ENCODE results near the gene PPCS. TPM values are rescaled to one million over a fixed set of nuclear protein-coding genes. Genes with fewer than 3 reads are reported as not detected.
A peak's percentile ranks its signal among the peaks of the same experiment; 100 is the strongest.

The PPCS gene
- total and polyA plus RNA-seq, 2 of the 8 experiments (the other 6 are each of a cell fraction or from before 2014, with no cell fraction given), result 24.5 to 35.3 TPM

- Histone ChIP-seq H2BK20ac (ENCODE audit: low read length) (no peak overlapping the region), H3K4me2 (ENCODE audit: insufficient read depth in 1 of 2, low read depth in 2 of 2, low read length in 2 of 2) (no peak overlapping the region), H2AK5ac (ENCODE audit: low read depth, low read length) (no peak overlapping the region), H3K4me1 (replicated peaks in 1 of 4; ENCODE audit: control insufficient read depth in 3 of 4, insufficient read depth in 4 of 4, low read length in 3 of 4) (no peaks in the 10 kb centered on the region), H3K14ac (ENCODE audit: insufficient read length) (peak overlapping the region; percentile 66), H3K27ac (ENCODE audit: low read depth, low read length) (no peak overlapping the region), H2BK5ac (ENCODE audit: low read depth, low read length) (no peak overlapping the region), H3K27me3 (replicated peaks in 1 of 4; ENCODE audit: control insufficient read depth in 3 of 4, extremely low read depth in 1 of 4, insufficient read depth in 3 of 4, low read length in 3 of 4) (no peaks in the 10 kb centered on the region), H3K4me3 (ENCODE audit: extremely low read depth in 1 of 4, insufficient read depth in 2 of 4, low read depth in 3 of 4, low read length in 4 of 4) (no peak overlapping the region), H2BK120ac (replicated peaks; ENCODE audit: low read depth, low read length) (no peak overlapping the region), H3K23ac (ENCODE audit: insufficient read length) (no peak overlapping the region), H4K5ac (ENCODE audit: insufficient read length, low read depth, low read length) (no peak overlapping the region), H3K18ac (ENCODE audit: extremely low read depth, low read length) (no peak overlapping the region), H3K9me3 (ENCODE audit: insufficient read depth in 2 of 2, low read depth in 1 of 2, low read length in 1 of 2) (no peaks in the 10 kb centered on the region; a peak in 1 of 4 replicates), H3K9ac (replicated peaks in 1 of 4; ENCODE audit: extremely low read depth in 1 of 4, low read depth in 3 of 4, low read length in 3 of 4) (no peak overlapping the region), H3K56ac (replicated peaks; ENCODE audit: insufficient read length, low read depth, low read length) (no peak overlapping the region), H3K79me2 (ENCODE audit: control insufficient read depth in 1 of 2, insufficient read depth in 2 of 2, low read length in 2 of 2) (no peaks in the 10 kb centered on the region), H2BK15ac (ENCODE audit: low read length) (no peak overlapping the region), H2BK12ac (ENCODE audit: low read depth, low read length) (no peak overlapping the region), H3K23me2 (ENCODE audit: low read depth, low read length) (no peaks in the 10 kb centered on the region), H4K20me1 (replicated peaks in 1 of 2; ENCODE audit: control insufficient read depth in 1 of 2, insufficient read depth in 2 of 2, low read length in 2 of 2) (no peaks in the 10 kb centered on the region), H3K36me3 (ENCODE audit: control insufficient read depth in 2 of 4, insufficient read depth in 4 of 4, low read length in 3 of 4) (no peaks in the 10 kb centered on the region), H3K79me1 (ENCODE audit: low read depth, low read length) (no peaks in the 10 kb centered on the region), H3K4ac (replicated peaks; ENCODE audit: insufficient read length, low read depth, low read length) (no peak overlapping the region), H2AFZ (ENCODE audit: low read length) (0 out of 2 replicates have a peak overlapping the region, but pooled peaks have one; percentile 16), H4K91ac (replicated peaks; ENCODE audit: insufficient read length, low read length) (no peak overlapping the region), H4K8ac (ENCODE audit: extremely low read depth, insufficient read depth, low read length) (no peak overlapping the region)
- ChIA-PET POLR2A (ENCODE audit: partially characterized antibody) (interaction anchor here (1.6 to 2.6 kb wide), 2 partner anchors 16 to 18 kb away, joined by 3 to 6 read pairs; no protein-coding TSS in a partner anchor), CTCF (ENCODE audit: partially characterized antibody) (interaction anchor here (0.8 kb wide), 1 partner anchor 33 kb away, joined by 3 read pairs; no protein-coding TSS in a partner anchor)
- FAIRE-seq (no peak), DNase-seq (ENCODE audit: low read depth in 1 of 2, low spot score in 2 of 2) (no peak)
- TF ChIP-seq POLR2A (IDR thresholded peaks at IDR 0.05; ENCODE audit: control extremely low read depth in 1 of 2, low read depth in 2 of 2, low read length in 2 of 2) (no peak), TEAD4 (IDR thresholded peaks at IDR 0.05; ENCODE audit: low read depth, low read length) (no peak), KDM1A (IDR thresholded peaks at IDR 0.05; ENCODE audit: borderline replicate concordance, low read length) (no peak), EP300 (IDR thresholded peaks at IDR 0.05; ENCODE audit: borderline replicate concordance in 1 of 2, low read depth in 2 of 2, low read length in 2 of 2) (no peak), MAX (IDR thresholded peaks at IDR 0.05) (no peak), SAP30 (IDR thresholded peaks at IDR 0.05; ENCODE audit: insufficient read depth, insufficient replicate concordance, low read length) (no peak), CBX5 (IDR thresholded peaks at IDR 0.05; ENCODE audit: low read depth, low read length) (no peak)
- WGBS, 2 experiments (ENCODE audit: extremely low coverage in 1 of 2, insufficient coverage in 1 of 2, insufficient read length in 1 of 2, insufficient replicate concordance in 2 of 2, low coverage in 1 of 2, low lambda C conversion rate in 2 of 2, missing lambda C conversion rate in 1 of 2), result 89% methylated on average over 6 of the region's 6 CpGs; no CpG with 5 or more reads in 1 of the 2 experiments
Observed at GRCh38 chr1:42433369-42433768, 23.0 kb upstream of the PPCS start.
